ENCODE results near the gene PSMC5. TPM values are rescaled to one million over a fixed set of nuclear protein-coding genes. Genes with fewer than 3 reads are reported as not detected.

PSMC5 gene
- total and polyA plus RNA-seq, 9 of the 15 experiments (the other 6 are each of a cell fraction or from before 2014, with no cell fraction given): 89.2 to 393 (median 161) TPM

DNA sequence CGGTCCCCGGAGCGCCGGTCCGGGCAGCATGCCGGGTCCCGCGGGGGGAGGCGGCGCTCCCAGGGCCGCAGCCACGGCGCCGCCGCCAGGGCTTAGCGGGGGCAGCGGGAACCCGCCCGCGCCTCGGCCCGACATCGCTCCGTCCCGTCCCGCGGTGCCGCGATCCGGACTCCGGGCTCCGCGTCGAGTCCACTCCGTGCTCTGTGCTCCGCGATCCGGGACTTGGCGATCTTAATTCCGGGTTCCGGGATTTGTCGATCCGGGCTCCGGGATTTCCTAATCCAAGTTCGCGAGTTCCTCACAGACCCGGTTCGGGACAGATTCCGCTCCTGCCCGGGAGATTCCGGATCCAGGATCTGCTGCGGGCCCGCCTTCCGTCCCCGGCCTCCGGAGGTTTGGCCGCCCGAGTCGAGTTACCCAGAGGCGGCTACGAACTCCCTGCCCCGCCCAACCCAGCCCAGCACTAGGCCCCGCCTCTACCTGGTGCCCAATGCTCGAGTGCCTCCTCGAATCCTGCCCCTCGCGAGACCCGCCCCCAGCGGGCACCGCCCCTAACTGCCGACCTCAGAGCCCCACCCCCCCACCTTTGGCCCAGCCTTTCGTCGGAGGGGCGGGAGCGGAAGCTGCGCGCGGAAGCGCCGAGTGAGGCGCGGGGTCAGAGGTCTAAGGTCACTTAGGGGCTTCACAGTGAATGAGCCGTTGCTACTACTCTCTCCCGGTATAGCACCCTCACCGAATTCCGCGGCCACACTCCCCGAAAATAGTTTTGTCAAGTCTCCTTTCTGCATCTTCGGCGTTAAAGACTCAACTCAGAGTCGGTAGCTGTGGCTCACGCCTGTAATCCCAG is 15.5 kb downstream of the PSMC5 start, which contains the start of gene SMARCD2 (continued):
- TF ChIP-seq, protein P1, sequence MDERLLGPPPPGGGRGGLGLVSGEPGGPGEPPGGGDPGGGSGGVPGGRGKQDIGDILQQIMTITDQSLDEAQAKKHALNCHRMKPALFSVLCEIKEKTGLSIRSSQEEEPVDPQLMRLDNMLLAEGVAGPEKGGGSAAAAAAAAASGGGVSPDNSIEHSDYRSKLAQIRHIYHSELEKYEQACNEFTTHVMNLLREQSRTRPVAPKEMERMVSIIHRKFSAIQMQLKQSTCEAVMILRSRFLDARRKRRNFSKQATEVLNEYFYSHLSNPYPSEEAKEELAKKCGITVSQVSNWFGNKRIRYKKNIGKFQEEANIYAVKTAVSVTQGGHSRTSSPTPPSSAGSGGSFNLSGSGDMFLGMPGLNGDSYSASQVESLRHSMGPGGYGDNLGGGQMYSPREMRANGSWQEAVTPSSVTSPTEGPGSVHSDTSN (CRISPR knock-in tag; IDR thresholded peaks at IDR 0.05; ENCODE audit: low read depth): no peak
- TF ChIP-seq, protein P1 (tag; conservative IDR thresholded peaks at IDR 0.05; ENCODE audit: low read depth): no peak
- TF ChIP-seq BACH1 (tag; IDR thresholded peaks at IDR 0.05) (no peak), HCFC1 (IDR thresholded peaks at IDR 0.05; ENCODE audit: low read depth, low read length) (peak; percentile 74), ZNF24 (IDR thresholded peaks at IDR 0.05) (peak; percentile 75), KLF1 (tag; IDR thresholded peaks at IDR 0.05) (peak; percentile 32; the same call in 1 of the 2 replicates), ZNF146 (CRISPR knock-in tag; IDR thresholded peaks at IDR 0.05; ENCODE audit: unreplicated experiment) (peak; percentile 20), E2F3 (CRISPR knock-in tag; IDR thresholded peaks at IDR 0.05) (peak; percentile 92), ZNF444 (CRISPR knock-in tag; IDR thresholded peaks at IDR 0.05) (no peak), ZNF695 (CRISPR knock-in tag; IDR thresholded peaks at IDR 0.05) (no peak), ZNF41 (CRISPR knock-in tag; conservative IDR thresholded peaks at IDR 0.05) (peak; percentile 68), ZNF583 (CRISPR knock-in tag; IDR thresholded peaks at IDR 0.05) (peak; percentile 84), RFX1 (IDR thresholded peaks at IDR 0.05) (no peak), U2AF1 (optimal IDR thresholded peaks at IDR 0.05; ENCODE audit: low read depth, low read length) (peak; percentile 39), XRCC5 (IDR thresholded peaks at IDR 0.05; ENCODE audit: low read depth, low read length) (peak; percentile 100), RAD51 (IDR thresholded peaks at IDR 0.05; ENCODE audit: borderline replicate concordance, low read depth) (0 out of 2 replicates have a peak, but pooled peaks have one; percentile 27), RAD21 (CRISPR knock-in tag; conservative IDR thresholded peaks at IDR 0.05 in 1 of 2, IDR thresholded peaks at IDR 0.05 in 1 of 2) (peak in 1 of 2 experiments; percentile 18; a peak in 1 of 4 replicates), ZBED1 (IDR thresholded peaks at IDR 0.05) (peak; percentile 87; the same call in 1 of the 2 replicates), VEZF1 (CRISPR knock-in tag; IDR thresholded peaks at IDR 0.05) (peak; percentile 91), NFE2 (IDR thresholded peaks at IDR 0.05; ENCODE audit: low read depth) (no peak), SRSF9 (IDR thresholded peaks at IDR 0.05; ENCODE audit: borderline replicate concordance, low read depth, low read length) (no peak), DACH1 (IDR thresholded peaks at IDR 0.05; ENCODE audit: partially characterized antibody) (no peak), SMAD1 (IDR thresholded peaks at IDR 0.05; ENCODE audit: low read depth, low read length, partially characterized antibody) (peak; percentile 77), TCF3 (CRISPR knock-in tag; IDR thresholded peaks at IDR 0.05) (no peak; the same call in none of the 2 replicates)
- TF ChIP-seq, protein P2, sequence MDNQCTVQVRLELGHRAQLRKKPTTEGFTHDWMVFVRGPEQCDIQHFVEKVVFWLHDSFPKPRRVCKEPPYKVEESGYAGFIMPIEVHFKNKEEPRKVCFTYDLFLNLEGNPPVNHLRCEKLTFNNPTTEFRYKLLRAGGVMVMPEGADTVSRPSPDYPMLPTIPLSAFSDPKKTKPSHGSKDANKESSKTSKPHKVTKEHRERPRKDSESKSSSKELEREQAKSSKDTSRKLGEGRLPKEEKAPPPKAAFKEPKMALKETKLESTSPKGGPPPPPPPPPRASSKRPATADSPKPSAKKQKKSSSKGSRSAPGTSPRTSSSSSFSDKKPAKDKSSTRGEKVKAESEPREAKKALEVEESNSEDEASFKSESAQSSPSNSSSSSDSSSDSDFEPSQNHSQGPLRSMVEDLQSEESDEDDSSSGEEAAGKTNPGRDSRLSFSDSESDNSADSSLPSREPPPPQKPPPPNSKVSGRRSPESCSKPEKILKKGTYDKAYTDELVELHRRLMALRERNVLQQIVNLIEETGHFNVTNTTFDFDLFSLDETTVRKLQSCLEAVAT (IDR thresholded peaks at IDR 0.05): peak in 1 of 2 experiments; percentile 69; a peak in 2 of 4 replicates

All from K562 (cell line).